Type B pancreatic cell (in vitro differentiated cells): ENCODE measurements around the gene VSX1. TPM values are rescaled to one million over a fixed set of nuclear protein-coding genes. Genes with fewer than 3 reads are reported as not detected.

Experiments
- DNase-seq: peaks from one replicate; pipeline ENCODE4 v3.0.0; 2021; ENCODE audit warnings: mixed read lengths; ENCODE audit not compliant: unreplicated experiment; ENCODE audit errors: extremely low spot score
- H3K27ac Mint-ChIP-seq: 2 replicates; pipeline ENCODE4 v1.8.0; 2021; ENCODE audit warnings: mild to moderate bottlenecking, mixed read lengths
- H3K27me3 Mint-ChIP-seq: 2 replicates; pipeline ENCODE4 v1.8.0; 2021; ENCODE audit warnings: mixed read lengths
- H3K36me3 Mint-ChIP-seq: 2 replicates; pipeline ENCODE4 v1.8.0; 2021; ENCODE audit warnings: mixed read lengths
- H3K4me1 Mint-ChIP-seq: one replicate; pipeline ENCODE4 v1.8.0; 2021; ENCODE audit warnings: mixed read lengths; ENCODE audit not compliant: unreplicated experiment
- H3K4me3 Mint-ChIP-seq: 2 replicates; pipeline ENCODE4 v1.8.0; 2021; ENCODE audit warnings: mild to moderate bottlenecking, mixed read lengths
- H3K9me3 Mint-ChIP-seq: 2 replicates; pipeline ENCODE4 v1.8.0; 2021; ENCODE audit warnings: mixed read lengths
- CTCF ChIP-seq: fragments of 200-600 bp; sonication (generic); conservative IDR thresholded peaks from 2 replicates; pipeline ENCODE4 v1.5.0; 2021; ENCODE audit warnings: antibody characterized with exemption, mild to moderate bottlenecking
- total RNA-seq: library from RNA; stranded (reverse); gene quantifications from 2 replicates; pipeline ENCODE4 v1.2.1, GENCODE V29; 2021; ENCODE audit warnings: low replicate concordance

The VSX1 gene
- total RNA-seq, 1 donor from 2014 or later: not detected

GRCh38 chr20:25050082-25050481 is 31.9 kb downstream of the VSX1 start:
- no peaks in the 10 kb centered on the region for H3K9me3 Mint-ChIP-seq
- H3K27ac Mint-ChIP-seq: no peak overlapping the region
- DNase-seq: no peak
- no peak for TF ChIP-seq CTCF
- no peak overlapping the region for H3K4me3 Mint-ChIP-seq
- H3K4me1 Mint-ChIP-seq: peaks cover 35% of the 10 kb centered on the region
- H3K27me3 Mint-ChIP-seq: peaks cover 4% of the 10 kb centered on the region
- no peaks in the 10 kb centered on the region for H3K36me3 Mint-ChIP-seq

GRCh38 chr20:25049261-25050060 is 32.5 kb downstream of the VSX1 start:
- no peak for DNase-seq
- Mint-ChIP-seq H3K4me1 (peaks cover 34% of the 10 kb centered on the region), H3K36me3 (no peaks in the 10 kb centered on the region), H3K27ac (no peak overlapping the region), H3K4me3 (no peak overlapping the region), H3K9me3 (no peaks in the 10 kb centered on the region), H3K27me3 (peaks cover 4% of the 10 kb centered on the region)
- TF ChIP-seq CTCF: no peak

DNA sequence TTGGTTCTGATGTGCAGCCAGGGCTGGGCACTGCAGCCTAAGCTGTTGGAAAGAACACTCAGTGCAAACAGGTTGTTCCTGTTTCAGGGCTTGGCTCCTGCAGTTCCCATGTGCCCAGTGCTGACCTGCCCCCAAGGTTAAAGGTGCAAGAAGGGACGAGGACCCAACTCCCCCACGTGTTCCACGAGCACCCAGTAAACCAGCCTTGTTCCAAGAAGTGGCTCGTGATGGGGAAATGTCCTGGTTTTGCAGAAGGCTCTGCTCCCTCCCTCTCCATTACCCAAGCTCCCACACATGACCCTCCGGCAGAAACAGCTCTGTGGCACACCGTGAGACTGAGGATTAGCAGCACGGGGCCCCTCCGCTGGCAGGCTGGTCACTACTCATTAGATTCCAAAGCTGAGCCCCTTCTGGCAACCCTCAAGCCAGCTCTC is 33.4 kb downstream of the VSX1 start:
- no peak overlapping the region for H3K4me3 Mint-ChIP-seq
- peaks cover 25% of the 10 kb centered on the region for H3K4me1 Mint-ChIP-seq
- TF ChIP-seq CTCF: no peak
- H3K9me3 Mint-ChIP-seq: no peaks in the 10 kb centered on the region
- no peaks in the 10 kb centered on the region for H3K36me3 Mint-ChIP-seq
- no peak for DNase-seq
- no peak overlapping the region for H3K27ac Mint-ChIP-seq
- peaks cover 4% of the 10 kb centered on the region for H3K27me3 Mint-ChIP-seq

DNA sequence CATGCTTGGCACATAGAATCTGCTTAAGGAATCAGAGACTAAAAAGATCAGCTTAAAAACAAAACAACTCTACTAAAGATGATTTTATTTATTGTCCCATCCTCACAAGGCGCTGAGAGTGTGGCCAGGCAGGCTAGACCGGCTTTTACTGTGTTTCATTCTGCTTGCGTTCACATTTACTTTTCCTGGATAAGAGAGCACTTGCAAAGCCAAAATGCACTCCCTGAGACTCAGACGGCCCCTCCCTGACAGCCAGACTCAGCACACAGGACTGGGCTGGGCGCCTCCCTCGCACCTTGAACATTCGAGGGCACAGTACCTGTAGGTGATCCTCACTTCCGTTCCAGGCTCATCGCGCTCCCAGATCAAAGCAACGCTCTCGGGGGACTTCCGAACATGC is 34.2 kb downstream of the VSX1 start:
- TF ChIP-seq CTCF: no peak
- H3K27me3 Mint-ChIP-seq: peaks cover 4% of the 10 kb centered on the region
- no peak for DNase-seq
- no peaks in the 10 kb centered on the region for H3K36me3 Mint-ChIP-seq
- no peaks in the 10 kb centered on the region for H3K9me3 Mint-ChIP-seq
- H3K4me3 Mint-ChIP-seq: no peak overlapping the region
- H3K4me1 Mint-ChIP-seq: peaks cover 26% of the 10 kb centered on the region
- H3K27ac Mint-ChIP-seq: no peak overlapping the region

- no peak overlapping the region for H3K4me3 Mint-ChIP-seq
- peaks cover 4% of the 10 kb centered on the region for H3K27me3 Mint-ChIP-seq
- no peak for DNase-seq
- H3K4me1 Mint-ChIP-seq: peaks cover 26% of the 10 kb centered on the region
- no peaks in the 10 kb centered on the region for H3K9me3 Mint-ChIP-seq
- TF ChIP-seq CTCF: no peak
- H3K36me3 Mint-ChIP-seq: no peaks in the 10 kb centered on the region
- no peak overlapping the region for H3K27ac Mint-ChIP-seq
These were observed 34.9 kb downstream of the VSX1 start for GRCh38 chr20:25046736-25047666.
